CD14-positive monocyte (primary cell): ENCODE measurements around the gene NKD2. TPM values are rescaled to one million over a fixed set of nuclear protein-coding genes. Genes with fewer than 3 reads are reported as not detected.
A peak's percentile ranks its signal among the peaks of the same experiment; 100 is the strongest.

ENCODE experiments used
- DNase-seq, 3 donors: peaks; one replicate each; pipeline ENCODE4 v3.0.0-alpha.2; 2011 to 2022
- H2AFZ ChIP-seq: 2 replicates; pipeline ENCODE4 v1.6.0; 2012; ENCODE audit warnings: mild to moderate bottlenecking, low read depth, low read length, inconsistent platforms; ENCODE audit not compliant: insufficient read depth, poor library complexity, severe bottlenecking
- H3K27ac ChIP-seq, 2 donors: 1 replicate in 1 of 2; 2 replicates in 1 of 2; pipeline ENCODE4 v1.5.1; 2012 to 2013; ENCODE audit warnings: low read length in 2 of 2, control low read depth in 1 of 2, inconsistent platforms in 1 of 2, low read depth in 1 of 2, mild to moderate bottlenecking in 1 of 2
- H3K27me3 ChIP-seq, 2 donors: one replicate each; pipeline versions ENCODE4 v1.6.0 to v1.6.1; 2011 to 2013; ENCODE audit warnings: low read length in 2 of 2; ENCODE audit not compliant: control insufficient read depth in 2 of 2, insufficient read depth in 2 of 2
- H3K36me3 ChIP-seq, 2 donors: replicated peaks in 1 of 2; 1 replicate in 1 of 2; 2 replicates in 1 of 2; pipeline versions ENCODE4 v1.5.1 to v1.6.1; 2012 to 2013; ENCODE audit warnings: low read length in 2 of 2, control low read depth in 1 of 2, inconsistent platforms in 1 of 2, mild to moderate bottlenecking in 1 of 2; ENCODE audit not compliant: insufficient read depth in 2 of 2, control insufficient read depth in 1 of 2
- H3K4me1 ChIP-seq, 2 donors: 1 replicate in 1 of 2; 2 replicates in 1 of 2; pipeline versions ENCODE4 v1.5.1 to v1.6.1; 2012 to 2013; ENCODE audit warnings: low read length in 2 of 2, control low read depth in 1 of 2, inconsistent platforms in 1 of 2, mild to moderate bottlenecking in 1 of 2, moderate library complexity in 1 of 2; ENCODE audit not compliant: insufficient read depth in 2 of 2, control insufficient read depth in 1 of 2
- H3K4me2 ChIP-seq: replicated peaks from 2 replicates; pipeline ENCODE3; 2012; ENCODE audit warnings: low read length, moderate library complexity, mild to moderate bottlenecking; ENCODE audit not compliant: poor library complexity, severe bottlenecking; ENCODE audit errors: extremely low read depth
- H3K4me3 ChIP-seq, 3 experiments: fragments of 200-600 bp in 1 of 3; sonication (generic) in 1 of 3; replicated peaks in 1 of 3; 1 replicate in 2 of 3; 2 replicates in 1 of 3; pipeline ENCODE4 v1.5.1; 2011 to 2013; ENCODE audit warnings: low read length in 3 of 3, mild to moderate bottlenecking in 3 of 3, control low read depth in 2 of 3, low read depth in 2 of 3, inconsistent platforms in 1 of 3, moderate library complexity in 1 of 3
- H3K79me2 ChIP-seq: 2 replicates; pipeline ENCODE4 v1.6.0; 2012; ENCODE audit warnings: mild to moderate bottlenecking, control low read depth, inconsistent platforms, low read length, moderate library complexity; ENCODE audit not compliant: insufficient read depth
- H3K9ac ChIP-seq: 2 replicates; pipeline ENCODE4 v1.6.0; 2017; ENCODE audit warnings: low read length, mild to moderate bottlenecking; ENCODE audit not compliant: insufficient read depth, poor library complexity, severe bottlenecking
- H3K9me3 ChIP-seq, 2 donors: replicated peaks in 1 of 2; 1 replicate in 1 of 2; 2 replicates in 1 of 2; pipeline versions ENCODE4 v1.5.1 to v1.6.1; 2012 to 2013; ENCODE audit warnings: low read length in 2 of 2, control low read depth in 1 of 2; ENCODE audit not compliant: control insufficient read depth in 1 of 2, insufficient read depth in 1 of 2
- H4K20me1 ChIP-seq: 2 replicates; pipeline ENCODE4 v1.6.0; 2012; ENCODE audit warnings: mild to moderate bottlenecking, low read length, control low read depth, moderate library complexity; ENCODE audit not compliant: insufficient read depth
- H3K27ac Mint-ChIP-seq, 7 donors: one replicate each; pipeline ENCODE4 v1.8.0; 2020; ENCODE audit warnings: mild to moderate bottlenecking in 7 of 7, mixed read lengths in 7 of 7, moderate library complexity in 6 of 7, inconsistent platforms in 2 of 7
- H3K27me3 Mint-ChIP-seq, 3 donors: one replicate each; pipeline ENCODE4 v1.8.0; 2021 to 2022; ENCODE audit warnings: low read depth in 3 of 3, mild to moderate bottlenecking in 3 of 3, mixed read lengths in 3 of 3, moderate library complexity in 3 of 3, inconsistent platforms in 1 of 3
- H3K36me3 Mint-ChIP-seq, 2 donors: one replicate each; pipeline ENCODE4 v1.8.0; 2020; ENCODE audit warnings: mixed read lengths in 2 of 2, inconsistent platforms in 1 of 2, mild to moderate bottlenecking in 1 of 2
- H3K4me1 Mint-ChIP-seq: one replicate; pipeline ENCODE4 v1.8.0; 2020; ENCODE audit warnings: mild to moderate bottlenecking, mixed read lengths
- H3K4me3 Mint-ChIP-seq, 2 donors: one replicate each; pipeline ENCODE4 v1.8.0; 2020; ENCODE audit warnings: mild to moderate bottlenecking in 2 of 2, mixed read lengths in 2 of 2, moderate library complexity in 1 of 2
- H3K9me3 Mint-ChIP-seq, 7 donors: one replicate each; pipeline ENCODE4 v1.8.0; 2020 to 2022; ENCODE audit warnings: mixed read lengths in 7 of 7, mild to moderate bottlenecking in 6 of 7, moderate library complexity in 6 of 7, inconsistent platforms in 2 of 7
- WGBS: methylation state at CpG from one replicate; pipeline ENCODE4 v1.1.5; 2013; ENCODE audit warnings: missing lambda C conversion rate; ENCODE audit not compliant: insufficient coverage; 5-methylcytosine and 5-hydroxymethylcytosine counted together
- intact Hi-C, 2 donors: fragments of 100-400 bp; cut with micrococcal nuclease; formaldehyde crosslinking; loops; one replicate each; pipeline versions ENCODE4 v1.15.0 to v1.15.1; 2023
- polyA plus RNA-seq, 3 donors: library from polyadenylated mRNA; depleted of rRNA in 1 of 3; unstranded in 2 of 3; stranded (reverse) in 1 of 3; fragments of 300-500 nt in 2 of 3; fragments of >200 nt in 1 of 3; fragmentation: Illumina TruSeq in 2 of 3; gene quantifications; 1 replicate in 2 of 3; 2 replicates in 1 of 3; pipeline ENCODE4 v1.2.3, GENCODE V29; 2012 to 2021
- TF ChIP-seq, protein P1 (sequence below): fragments of 200-600 bp; IDR thresholded peaks from one replicate; pipeline ENCODE4 v1.8.0; 2022; ENCODE audit warnings: antibody characterized with exemption, mild to moderate bottlenecking

The NKD2 gene
- polyA plus RNA-seq, 3 donors, result not detected

DNA sequence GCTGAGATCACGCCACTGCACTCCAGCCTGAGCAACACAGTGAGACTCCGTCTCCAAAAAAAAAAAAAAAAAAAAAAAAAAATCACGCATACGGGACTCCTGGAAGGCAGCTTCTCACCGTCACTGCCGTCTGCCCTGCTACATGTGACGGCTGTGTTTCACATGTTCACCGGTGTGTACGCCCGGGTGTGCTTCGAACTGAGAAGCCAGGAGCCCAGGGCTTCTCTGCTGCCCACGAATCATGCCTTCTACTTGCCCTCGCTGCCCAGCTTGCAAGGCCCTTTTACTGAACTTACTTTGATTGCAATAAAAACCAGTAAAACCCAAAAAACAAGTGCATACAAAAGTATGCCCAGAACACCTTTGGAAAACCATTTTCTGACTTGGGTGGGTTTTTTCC is 5.8 kb upstream of the NKD2 start:
- Histone ChIP-seq H3K27me3 (peaks cover 13 to 49% of the 10 kb centered on the region in 2 donors), H3K9me3 (no peaks in the 10 kb centered on the region), H3K9ac (no peak overlapping the region), H3K4me3 (no peak overlapping the region), H4K20me1 (no peaks in the 10 kb centered on the region), H3K79me2 (no peaks in the 10 kb centered on the region), H3K4me1 (peaks cover 0 to 4% of the 10 kb centered on the region in 2 donors), H2AFZ (no peak overlapping the region), H3K27ac (no peak overlapping the region), H3K4me2 (no peak overlapping the region), H3K36me3 (no peaks in the 10 kb centered on the region)
- TF ChIP-seq, protein P1, sequence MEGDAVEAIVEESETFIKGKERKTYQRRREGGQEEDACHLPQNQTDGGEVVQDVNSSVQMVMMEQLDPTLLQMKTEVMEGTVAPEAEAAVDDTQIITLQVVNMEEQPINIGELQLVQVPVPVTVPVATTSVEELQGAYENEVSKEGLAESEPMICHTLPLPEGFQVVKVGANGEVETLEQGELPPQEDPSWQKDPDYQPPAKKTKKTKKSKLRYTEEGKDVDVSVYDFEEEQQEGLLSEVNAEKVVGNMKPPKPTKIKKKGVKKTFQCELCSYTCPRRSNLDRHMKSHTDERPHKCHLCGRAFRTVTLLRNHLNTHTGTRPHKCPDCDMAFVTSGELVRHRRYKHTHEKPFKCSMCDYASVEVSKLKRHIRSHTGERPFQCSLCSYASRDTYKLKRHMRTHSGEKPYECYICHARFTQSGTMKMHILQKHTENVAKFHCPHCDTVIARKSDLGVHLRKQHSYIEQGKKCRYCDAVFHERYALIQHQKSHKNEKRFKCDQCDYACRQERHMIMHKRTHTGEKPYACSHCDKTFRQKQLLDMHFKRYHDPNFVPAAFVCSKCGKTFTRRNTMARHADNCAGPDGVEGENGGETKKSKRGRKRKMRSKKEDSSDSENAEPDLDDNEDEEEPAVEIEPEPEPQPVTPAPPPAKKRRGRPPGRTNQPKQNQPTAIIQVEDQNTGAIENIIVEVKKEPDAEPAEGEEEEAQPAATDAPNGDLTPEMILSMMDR, result no peak
- WGBS, result 94% methylated on average over 11 of the region's 13 CpGs
- H3K27ac Mint-ChIP-seq, result peak overlapping the region in 1 of 7 donors; percentile 57
- peaks cover 0 to 11% (median 1%) of the 10 kb centered on the region in 7 donors for H3K9me3 Mint-ChIP-seq
- H3K4me3 Mint-ChIP-seq, result peak overlapping the region in 1 of 2 donors; percentile 12
- intact Hi-C loops, result no loop called here
- H3K4me1 Mint-ChIP-seq, result peaks cover 2% of the 10 kb centered on the region
- peaks cover 38 to 63% (median 47%) of the 10 kb centered on the region in 3 donors for H3K27me3 Mint-ChIP-seq
- H3K36me3 Mint-ChIP-seq, result no peaks in the 10 kb centered on the region
- no peak for DNase-seq

DNA sequence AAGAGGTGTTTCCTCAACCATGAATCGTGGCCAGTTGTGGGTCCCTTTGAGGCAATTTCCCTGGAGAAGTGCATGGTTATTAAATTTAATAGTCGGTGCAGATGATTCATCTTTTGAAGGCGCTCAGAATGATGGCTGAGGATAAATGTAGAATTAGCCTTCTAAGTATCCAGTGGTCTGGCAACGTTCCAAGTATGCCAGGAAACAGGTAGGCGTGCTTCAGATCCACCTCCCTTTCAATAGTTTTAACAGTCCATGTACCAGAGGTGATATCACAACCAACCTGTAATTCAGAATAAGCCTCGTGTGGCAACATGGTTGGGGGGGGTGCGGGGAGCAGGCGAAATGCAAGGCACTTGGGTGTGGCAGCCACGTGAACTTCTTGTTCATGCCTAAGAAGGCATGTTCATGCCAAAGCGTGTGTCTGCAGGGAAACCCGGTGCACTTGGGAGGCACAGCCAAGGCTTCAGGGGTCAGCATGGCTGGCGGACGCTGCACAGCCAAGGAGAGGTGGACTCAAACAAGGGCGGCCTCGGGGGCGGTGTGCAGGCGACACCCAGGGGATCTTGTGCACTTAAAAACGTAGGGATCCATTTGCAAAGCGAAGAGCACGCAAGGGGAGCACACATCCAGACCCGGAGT is 5.2 kb upstream of the NKD2 start:
- H3K4me2 ChIP-seq, result no peak overlapping the region
- WGBS, result 83% methylated on average over 17 of the region's 21 CpGs
- no peak for DNase-seq

More for the DNA sequence above, 5.2 kb upstream of the NKD2 start:
- H3K9me3 ChIP-seq, result no peaks in the 10 kb centered on the region
- H3K36me3 ChIP-seq, result no peaks in the 10 kb centered on the region
- Mint-ChIP-seq H3K36me3 (no peaks in the 10 kb centered on the region), H3K4me1 (peaks cover 2% of the 10 kb centered on the region), H3K9me3 (peaks cover 0 to 11% (median 4%) of the 10 kb centered on the region in 7 donors), H3K27me3 (peaks cover 44 to 65% (median 53%) of the 10 kb centered on the region in 3 donors), H3K27ac (no peak overlapping the region), H3K4me3 (peak overlapping the region in 1 of 2 donors; percentile 59)
- no peak overlapping the region for H3K9ac ChIP-seq
- peaks cover 0 to 4% of the 10 kb centered on the region in 2 donors for H3K4me1 ChIP-seq
- no peaks in the 10 kb centered on the region for H3K79me2 ChIP-seq
- no peak overlapping the region for H3K4me3 ChIP-seq
- TF ChIP-seq, protein P1, result no peak
- no peak overlapping the region for H3K27ac ChIP-seq
- intact Hi-C loops, result no loop called here
- H2AFZ ChIP-seq, result no peak overlapping the region
- H4K20me1 ChIP-seq, result no peaks in the 10 kb centered on the region
- H3K27me3 ChIP-seq, result peaks cover 13 to 55% of the 10 kb centered on the region in 2 donors
